Lower leg skin (tissue), 3 donors: Measurements from ENCODE around the gene KRT81.

Experiments
- CTCF ChIP-seq, 3 donors: fragments of 450-650 bp; IDR thresholded peaks; one replicate each; pipeline ENCODE4 v1.5.1; 2016; ENCODE audit warnings: antibody characterized with exemption in 3 of 3, mild to moderate bottlenecking in 3 of 3, moderate library complexity in 2 of 3
- POLR2A ChIP-seq, 2 donors: fragments of 450-650 bp; IDR thresholded peaks; one replicate each; pipeline ENCODE4 v1.6.1; 2016 to 2017; ENCODE audit warnings: antibody characterized with exemption in 2 of 2, mild to moderate bottlenecking in 1 of 2, moderate library complexity in 1 of 2

GRCh38 chr12:52241205-52241842 is 50.0 kb downstream of the KRT81 start:
- TF ChIP-seq POLR2A (IDR thresholded peaks at IDR 0.05) (no peak), CTCF (IDR thresholded peaks at IDR 0.05) (no peak)
